ENCODE measurements around the gene FAM43B.

FAM43B gene

GRCh38 chr1:20590306-20590777 lies 38.0 kb downstream of the FAM43B start:
- Mint-ChIP-seq H3K27me3 (peaks cover 43% of the 10 kb centered on the region), H3K9me3 (no peaks in the 10 kb centered on the region), H3K4me3 (no peak overlapping the region), H3K36me3 (peaks cover 2% of the 10 kb centered on the region), H3K27ac (no peak overlapping the region), H3K4me1 (peaks cover 6% of the 10 kb centered on the region)
- DNase-seq (ENCODE audit: low spot score in 2 of 2) (no peak), ATAC-seq (ENCODE audit: low read depth) (no peak)

- no peak for ATAC-seq (ENCODE audit: low read depth)
- Mint-ChIP-seq H3K4me1 (peaks cover 6% of the 10 kb centered on the region), H3K4me3 (no peak overlapping the region), H3K27me3 (peaks cover 31% of the 10 kb centered on the region), H3K9me3 (peaks cover under 1% of the 10 kb centered on the region), H3K36me3 (peaks cover 2% of the 10 kb centered on the region), H3K27ac (no peak overlapping the region)
- no peak for DNase-seq (ENCODE audit: low spot score in 2 of 2)
Measured at GRCh38 chr1:20593756-20594155, 41.4 kb downstream of the FAM43B start.

- no peaks in the 10 kb centered on the region for H3K4me1 Mint-ChIP-seq
- ATAC-seq (ENCODE audit: low read depth): no peak
- H3K27me3 Mint-ChIP-seq: peaks cover 27% of the 10 kb centered on the region
- H3K9me3 Mint-ChIP-seq: peaks cover 2% of the 10 kb centered on the region
- no peak overlapping the region for H3K4me3 Mint-ChIP-seq
- DNase-seq (ENCODE audit: low spot score in 2 of 2): no peak
- no peak overlapping the region for H3K27ac Mint-ChIP-seq
- H3K36me3 Mint-ChIP-seq: peaks cover 2% of the 10 kb centered on the region
Measured at GRCh38 chr1:20594746-20595145, 42.4 kb downstream of the FAM43B start.

GRCh38 chr1:20596106-20596505 lies 43.7 kb downstream of the FAM43B start:
- peaks cover 24% of the 10 kb centered on the region for H3K27me3 Mint-ChIP-seq
- H3K27ac Mint-ChIP-seq: no peak overlapping the region
- peaks cover 2% of the 10 kb centered on the region for H3K9me3 Mint-ChIP-seq
- no peak overlapping the region for H3K4me3 Mint-ChIP-seq
- peaks cover 2% of the 10 kb centered on the region for H3K36me3 Mint-ChIP-seq
- ATAC-seq (ENCODE audit: low read depth) (no peak), DNase-seq (ENCODE audit: low spot score in 2 of 2) (no peak)
- H3K4me1 Mint-ChIP-seq: no peaks in the 10 kb centered on the region

- Mint-ChIP-seq H3K27me3 (peaks cover 17% of the 10 kb centered on the region), H3K9me3 (peaks cover 2% of the 10 kb centered on the region), H3K4me1 (no peaks in the 10 kb centered on the region), H3K4me3 (no peak overlapping the region), H3K27ac (no peak overlapping the region), H3K36me3 (peaks cover 2% of the 10 kb centered on the region)
- ATAC-seq (ENCODE audit: low read depth): no peak
- no peak for DNase-seq (ENCODE audit: low spot score in 2 of 2)
Measured at GRCh38 chr1:20597650-20598049, 45.3 kb downstream of the FAM43B start.

- H3K4me1 Mint-ChIP-seq: no peaks in the 10 kb centered on the region
- ATAC-seq (ENCODE audit: low read depth): no peak
- no peak overlapping the region for H3K27ac Mint-ChIP-seq
- no peak overlapping the region for H3K4me3 Mint-ChIP-seq
- H3K36me3 Mint-ChIP-seq: no peaks in the 10 kb centered on the region
- H3K27me3 Mint-ChIP-seq: peaks cover 16% of the 10 kb centered on the region
- no peak for DNase-seq (ENCODE audit: low spot score in 2 of 2)
- peaks cover 2% of the 10 kb centered on the region for H3K9me3 Mint-ChIP-seq
Measured at GRCh38 chr1:20600156-20600555, 47.8 kb downstream of the FAM43B start.

- Mint-ChIP-seq H3K4me3 (no peak overlapping the region), H3K27me3 (peaks cover 16% of the 10 kb centered on the region), H3K36me3 (no peaks in the 10 kb centered on the region), H3K4me1 (no peaks in the 10 kb centered on the region), H3K9me3 (peaks cover 2% of the 10 kb centered on the region), H3K27ac (no peak overlapping the region)
- DNase-seq (ENCODE audit: low spot score in 2 of 2) (no peak), ATAC-seq (ENCODE audit: low read depth) (no peak)
Measured at GRCh38 chr1:20601129-20601825, 48.9 kb downstream of the FAM43B start.

GRCh38 chr1:20602851-20603450 lies 50.6 kb downstream of the FAM43B start:
- H3K4me1 Mint-ChIP-seq: no peaks in the 10 kb centered on the region
- DNase-seq (ENCODE audit: low spot score in 2 of 2): no peak
- no peak for ATAC-seq (ENCODE audit: low read depth)
- peaks cover 19% of the 10 kb centered on the region for H3K27me3 Mint-ChIP-seq
- peaks cover 2% of the 10 kb centered on the region for H3K9me3 Mint-ChIP-seq
- H3K36me3 Mint-ChIP-seq: no peaks in the 10 kb centered on the region
- H3K4me3 Mint-ChIP-seq: no peak overlapping the region
- H3K27ac Mint-ChIP-seq: no peak overlapping the region

GRCh38 chr1:20603504-20604464 lies 51.4 kb downstream of the FAM43B start:
- Mint-ChIP-seq H3K4me1 (no peaks in the 10 kb centered on the region), H3K9me3 (peaks cover 1% of the 10 kb centered on the region), H3K36me3 (no peaks in the 10 kb centered on the region), H3K27ac (no peak overlapping the region), H3K27me3 (peaks cover 17% of the 10 kb centered on the region), H3K4me3 (no peak overlapping the region)
- no peak for DNase-seq (ENCODE audit: low spot score in 2 of 2)
- ATAC-seq (ENCODE audit: low read depth): no peak

Data from memory B cell (primary cell).